ENCODE measurements around the gene PSPH. TPM values are rescaled to one million over a fixed set of nuclear protein-coding genes. Genes with fewer than 3 reads are reported as not detected.
A peak's percentile ranks its signal among the peaks of the same experiment; 100 is the strongest.
"Not testable (repeated sequence)": the region's sequence is repeated elsewhere in the genome, so short reads cannot be mapped to it uniquely, and the experiment has no call there.

PSPH gene
- polyA plus RNA-seq, 4 donors = 2.7 to 88.4 (median 16.6) TPM

DNA sequence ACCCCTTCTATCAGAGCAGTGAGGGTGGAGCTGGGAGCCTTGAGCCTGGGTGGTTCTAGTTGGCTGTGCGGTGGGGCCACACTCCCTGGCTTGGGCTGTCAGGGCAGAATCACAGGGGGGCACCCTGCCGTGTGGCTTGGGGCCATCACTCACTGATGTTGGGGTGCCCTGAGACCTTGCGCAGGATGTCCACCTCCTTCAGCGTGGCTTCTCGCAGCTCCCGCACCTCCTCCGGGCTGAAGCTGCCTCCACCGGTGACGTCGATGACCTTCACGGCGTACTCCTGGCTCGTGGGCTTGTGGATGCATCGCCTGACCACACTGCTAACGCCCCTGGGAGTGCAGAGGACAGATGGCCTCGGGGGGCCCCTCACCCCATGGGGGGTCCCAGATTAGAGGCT is 36.2 kb upstream of the PSPH start:
- DNase-seq = no peak
- Histone ChIP-seq H3K36me3 (ENCODE audit: control insufficient read depth in 3 of 3, insufficient read depth in 2 of 3, low read depth in 1 of 3, low read length in 3 of 3) (peaks cover 0 to 48% (median 0%) of the 10 kb centered on the region in 3 donors), H3K27ac (ENCODE audit: low read depth in 1 of 3, low read length in 2 of 3) (no peak overlapping the region), H3K27me3 (ENCODE audit: control insufficient read depth in 3 of 3, insufficient read depth in 3 of 3, low read length in 3 of 3) (no peaks in the 10 kb centered on the region), H3K4me3 (ENCODE audit: low read depth in 1 of 3, low read length in 3 of 3) (no peak overlapping the region), H3K9me3 (ENCODE audit: control insufficient read depth in 2 of 2, insufficient read depth in 1 of 2, low read depth in 1 of 2, low read length in 1 of 2) (no peaks in the 10 kb centered on the region), H3K4me1 (ENCODE audit: control insufficient read depth in 3 of 3, insufficient read depth in 2 of 3, low read depth in 1 of 3, low read length in 2 of 3) (no peaks in the 10 kb centered on the region)
- WGBS, 3 donors = 92 to 94% (median 93%) methylated on average over 16 of the region's 16 CpGs
- no peak for FAIRE-seq

DNA sequence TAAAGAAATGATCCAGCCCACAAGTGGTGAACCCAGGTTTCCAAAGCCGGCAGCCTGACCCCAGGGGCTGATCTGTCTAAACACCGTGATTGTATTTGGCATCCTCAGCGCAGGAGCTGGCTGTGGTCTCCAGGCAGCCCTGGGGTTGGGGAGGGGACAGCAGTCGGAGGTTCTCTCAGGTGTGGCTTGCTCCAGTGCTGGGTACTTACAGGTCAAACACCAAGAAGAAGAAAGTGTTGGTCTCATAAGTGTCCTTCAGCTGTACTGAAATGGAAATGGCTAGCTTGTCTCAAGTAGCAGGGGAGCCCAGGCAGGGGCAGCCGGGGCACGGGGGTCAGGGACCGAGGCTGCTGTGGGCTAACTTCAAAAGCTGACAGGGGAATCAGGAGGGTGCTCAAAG is 35.5 kb upstream of the PSPH start:
- Histone ChIP-seq H3K4me3 (ENCODE audit: low read depth in 1 of 3, low read length in 3 of 3) (no peak overlapping the region), H3K27ac (ENCODE audit: low read depth in 1 of 3, low read length in 2 of 3) (no peak overlapping the region), H3K4me1 (ENCODE audit: control insufficient read depth in 3 of 3, insufficient read depth in 2 of 3, low read depth in 1 of 3, low read length in 2 of 3) (no peaks in the 10 kb centered on the region), H3K9me3 (ENCODE audit: control insufficient read depth in 2 of 2, insufficient read depth in 1 of 2, low read depth in 1 of 2, low read length in 1 of 2) (no peaks in the 10 kb centered on the region), H3K27me3 (ENCODE audit: control insufficient read depth in 3 of 3, insufficient read depth in 3 of 3, low read length in 3 of 3) (no peaks in the 10 kb centered on the region), H3K36me3 (ENCODE audit: control insufficient read depth in 3 of 3, insufficient read depth in 2 of 3, low read depth in 1 of 3, low read length in 3 of 3) (peaks cover 0 to 52% (median 0%) of the 10 kb centered on the region in 3 donors)
- 96 to 98% (median 97%) methylated on average over 7 of the region's 7 CpGs for WGBS, 3 donors
- no peak for DNase-seq
- no peak for FAIRE-seq

DNA sequence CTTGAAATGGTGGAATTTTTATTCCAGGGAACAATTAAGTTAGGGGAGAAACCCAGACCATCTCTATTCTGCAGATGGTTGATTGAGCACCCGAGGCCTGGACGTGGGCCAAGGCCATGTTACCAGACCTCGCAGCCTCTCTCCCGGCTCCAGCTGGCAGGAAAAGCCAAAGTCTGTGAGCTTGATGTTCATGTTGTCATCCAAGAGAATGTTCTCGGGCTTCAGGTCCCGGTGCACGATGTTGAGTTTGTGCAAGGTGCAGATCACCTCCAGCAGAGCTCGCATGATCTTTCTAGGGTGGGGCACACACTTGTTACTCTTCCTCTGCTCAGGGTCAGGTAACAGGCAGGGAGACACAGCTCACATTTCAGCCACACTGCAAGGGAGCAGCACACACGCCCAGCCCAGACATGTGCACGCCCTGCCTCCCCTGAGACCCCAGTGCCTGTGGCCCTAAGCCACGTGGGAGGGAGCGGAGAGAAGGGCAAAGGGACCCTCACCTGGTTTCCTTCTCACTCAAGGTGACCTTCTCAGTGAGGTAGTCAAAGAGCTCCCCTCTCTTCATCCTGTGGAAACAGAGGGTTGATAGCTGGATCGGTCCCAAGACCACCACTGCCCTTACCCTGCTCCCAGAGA is 32.0 kb upstream of the PSPH start:
- Histone ChIP-seq H3K27me3 (ENCODE audit: control insufficient read depth in 3 of 3, insufficient read depth in 3 of 3, low read length in 3 of 3) (no peaks in the 10 kb centered on the region), H3K27ac (ENCODE audit: low read depth in 1 of 3, low read length in 2 of 3) (no peak overlapping the region), H3K4me3 (ENCODE audit: low read depth in 1 of 3, low read length in 3 of 3) (no peak overlapping the region), H3K36me3 (ENCODE audit: control insufficient read depth in 3 of 3, insufficient read depth in 2 of 3, low read depth in 1 of 3, low read length in 3 of 3) (peaks cover 0 to 65% (median 3%) of the 10 kb centered on the region in 3 donors), H3K9me3 (ENCODE audit: control insufficient read depth in 2 of 2, insufficient read depth in 1 of 2, low read depth in 1 of 2, low read length in 1 of 2) (no peaks in the 10 kb centered on the region), H3K4me1 (ENCODE audit: control insufficient read depth in 3 of 3, insufficient read depth in 2 of 3, low read depth in 1 of 3, low read length in 2 of 3) (no peaks in the 10 kb centered on the region)
- DNase-seq = no peak
- WGBS, 3 donors = 29 to 56% (median 45%) methylated on average over 13 of the region's 13 CpGs
- no peak for FAIRE-seq

DNA sequence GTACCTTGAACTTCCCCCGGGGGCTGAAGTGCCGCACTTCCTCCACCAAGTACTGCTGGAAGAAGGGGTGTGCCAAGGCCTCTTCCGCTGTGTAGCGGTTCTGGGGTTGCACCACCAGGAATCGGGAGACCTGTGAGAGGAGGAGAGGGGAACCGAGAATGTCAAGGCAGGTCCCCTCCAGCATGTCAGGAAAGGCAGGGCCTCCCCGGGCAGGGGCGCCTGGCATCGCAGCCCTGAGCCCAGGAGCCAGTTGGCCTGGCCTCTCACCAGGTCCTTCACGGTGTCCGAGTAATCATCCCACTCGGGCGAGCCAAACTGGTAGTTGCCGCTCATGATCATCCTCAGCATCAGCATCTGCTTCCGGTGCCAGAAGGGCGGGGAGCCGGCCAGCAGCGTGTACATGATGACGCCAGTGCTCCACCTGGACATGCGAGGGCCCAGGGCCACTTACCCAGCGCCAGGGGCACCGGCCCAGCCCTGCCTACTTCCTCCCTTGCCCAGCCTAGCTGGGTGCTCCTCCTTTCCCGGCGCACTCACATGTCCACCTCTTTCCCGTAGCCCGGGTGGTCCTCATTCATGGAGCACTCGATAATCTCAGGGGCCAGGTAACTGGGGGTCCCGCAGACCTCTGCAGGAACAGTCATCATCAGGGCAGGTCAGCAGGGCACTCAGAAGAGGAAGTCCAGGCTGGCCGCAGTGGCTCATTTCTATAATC is 30.5 kb upstream of the PSPH start:
- Histone ChIP-seq H3K27me3 (ENCODE audit: control insufficient read depth in 3 of 3, insufficient read depth in 3 of 3, low read length in 3 of 3) (no peaks in the 10 kb centered on the region), H3K9me3 (ENCODE audit: control insufficient read depth in 2 of 2, insufficient read depth in 1 of 2, low read depth in 1 of 2, low read length in 1 of 2) (no peaks in the 10 kb centered on the region), H3K4me1 (ENCODE audit: control insufficient read depth in 3 of 3, insufficient read depth in 2 of 3, low read depth in 1 of 3, low read length in 2 of 3) (no peaks in the 10 kb centered on the region), H3K27ac (ENCODE audit: low read depth in 1 of 3, low read length in 2 of 3) (no peak overlapping the region), H3K4me3 (ENCODE audit: low read depth in 1 of 3, low read length in 3 of 3) (no peak overlapping the region), H3K36me3 (ENCODE audit: control insufficient read depth in 3 of 3, insufficient read depth in 2 of 3, low read depth in 1 of 3, low read length in 3 of 3) (peaks cover 0 to 66% (median 3%) of the 10 kb centered on the region in 3 donors)
- FAIRE-seq (no peak), DNase-seq (no peak)
- WGBS, 3 donors = 95 to 98% (median 96%) methylated on average over 29 of the region's 29 CpGs

DNA sequence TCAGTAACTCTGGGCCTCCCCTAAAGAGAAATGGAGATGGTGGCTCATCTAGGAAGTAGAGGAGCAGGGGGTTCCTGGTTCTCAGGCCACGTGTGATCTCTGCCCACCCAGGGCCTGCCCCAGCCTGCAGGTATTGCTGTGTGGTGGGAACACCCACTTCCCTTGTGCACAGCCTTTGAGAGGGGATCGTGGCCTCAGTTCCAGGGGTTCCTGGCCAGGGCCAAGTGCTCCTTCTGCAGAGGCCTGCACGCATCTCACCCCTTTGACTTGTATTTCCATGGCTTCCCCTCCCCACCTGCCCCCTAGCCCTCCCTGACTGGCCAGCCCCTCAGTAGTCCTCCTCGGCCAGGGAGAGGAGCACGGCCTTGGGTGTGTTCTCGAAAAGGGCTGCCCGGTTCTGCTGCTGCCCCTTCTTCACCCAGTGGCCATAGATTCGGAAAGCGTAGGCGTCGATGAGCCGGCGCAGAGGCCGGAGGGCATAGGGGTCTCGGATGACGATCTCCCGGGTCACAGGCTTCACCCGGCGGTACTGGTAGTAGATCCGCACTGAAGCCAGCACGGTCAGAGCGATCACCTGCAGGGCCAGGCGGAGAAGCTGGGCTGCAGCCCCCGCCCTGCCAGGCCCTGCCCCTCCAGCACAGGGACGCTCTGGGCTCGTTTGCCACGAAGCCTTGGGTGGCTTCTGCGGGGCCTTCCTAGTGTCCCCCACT is 29.6 kb upstream of the PSPH start:
- not testable (repeated sequence) for DNase-seq; H3K4me3 ChIP-seq (ENCODE audit: low read depth in 1 of 3, low read length in 3 of 3); H3K4me1 ChIP-seq (ENCODE audit: control insufficient read depth in 3 of 3, insufficient read depth in 2 of 3, low read depth in 1 of 3, low read length in 2 of 3); H3K9me3 ChIP-seq (ENCODE audit: control insufficient read depth in 2 of 2, insufficient read depth in 1 of 2, low read depth in 1 of 2, low read length in 1 of 2); H3K27me3 ChIP-seq (ENCODE audit: control insufficient read depth in 3 of 3, insufficient read depth in 3 of 3, low read length in 3 of 3); H3K27ac ChIP-seq (ENCODE audit: low read depth in 1 of 3, low read length in 2 of 3); FAIRE-seq
- peaks cover 0 to 67% (median 3%) of the 10 kb centered on the region in 3 donors for H3K36me3 ChIP-seq (ENCODE audit: control insufficient read depth in 3 of 3, insufficient read depth in 2 of 3, low read depth in 1 of 3, low read length in 3 of 3)
- WGBS, 3 donors = 93 to 95% (median 93%) methylated on average over 27 to 28 of the region's 28 CpGs

DNA sequence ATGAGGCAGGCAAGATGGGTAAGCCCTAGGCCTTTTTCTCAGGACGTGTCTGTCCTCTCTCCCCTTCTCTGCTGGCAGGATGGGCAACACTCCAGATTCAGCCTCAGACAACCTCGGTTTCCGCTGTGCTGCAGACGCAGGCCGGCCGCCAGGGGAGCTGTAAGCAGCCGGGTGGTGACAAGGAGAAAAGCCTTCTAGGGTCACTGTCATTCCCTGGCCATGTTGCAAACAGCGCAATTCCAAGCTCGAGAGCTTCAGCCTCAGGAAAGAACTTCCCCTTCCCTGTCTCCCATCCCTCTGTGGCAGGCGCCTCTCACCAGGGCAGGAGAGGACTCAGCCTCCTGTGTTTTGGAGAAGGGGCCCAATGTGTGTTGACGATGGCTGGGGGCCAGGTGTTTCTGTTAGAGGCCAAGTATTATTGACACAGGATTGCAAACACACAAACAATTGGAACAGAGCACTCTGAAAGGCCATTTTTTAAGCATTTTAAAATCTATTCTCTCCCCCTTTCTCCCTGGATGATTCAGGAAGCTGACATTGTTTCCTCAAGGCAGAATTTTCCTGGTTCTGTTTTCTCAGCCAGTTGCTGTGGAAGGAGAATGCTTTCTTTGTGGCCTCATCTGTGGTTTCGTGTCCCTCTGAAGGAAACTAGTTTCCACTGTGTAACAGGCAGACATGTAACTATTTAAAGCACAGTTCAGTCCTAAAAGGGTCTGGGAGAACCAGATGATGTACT is 28.4 kb upstream of the PSPH start:
- WGBS, 3 donors = 66 to 81% (median 68%) methylated on average over 12 of the region's 12 CpGs

DNA sequence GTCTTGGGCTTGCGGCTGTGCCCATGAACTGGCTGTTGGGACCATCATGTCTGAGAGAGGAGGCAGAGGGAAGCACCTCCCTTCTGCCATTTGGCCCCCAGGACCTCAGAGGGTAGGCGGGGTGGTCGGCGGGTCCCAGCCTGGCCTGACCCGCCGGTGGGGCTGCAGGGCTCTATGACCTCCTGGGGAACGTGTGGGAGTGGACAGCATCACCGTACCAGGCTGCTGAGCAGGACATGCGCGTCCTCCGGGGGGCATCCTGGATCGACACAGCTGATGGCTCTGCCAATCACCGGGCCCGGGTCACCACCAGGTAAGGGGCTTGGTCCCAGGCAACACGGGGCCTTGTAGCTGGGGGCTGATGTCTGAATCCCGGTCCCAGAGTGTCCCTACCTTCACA is 27.0 kb upstream of the PSPH start:
- H3K4me1 ChIP-seq (ENCODE audit: control insufficient read depth in 3 of 3, insufficient read depth in 2 of 3, low read depth in 1 of 3, low read length in 2 of 3) = peaks cover 0 to 3% (median 0%) of the 10 kb centered on the region in 3 donors
- H3K4me3 ChIP-seq (ENCODE audit: low read depth in 1 of 3, low read length in 3 of 3) = no peak overlapping the region
- peaks cover 0 to 74% (median 3%) of the 10 kb centered on the region in 3 donors for H3K36me3 ChIP-seq (ENCODE audit: control insufficient read depth in 3 of 3, insufficient read depth in 2 of 3, low read depth in 1 of 3, low read length in 3 of 3)
- no peaks in the 10 kb centered on the region for H3K27me3 ChIP-seq (ENCODE audit: control insufficient read depth in 3 of 3, insufficient read depth in 3 of 3, low read length in 3 of 3)
- DNase-seq (no peak), FAIRE-seq (no peak)
- no peaks in the 10 kb centered on the region for H3K9me3 ChIP-seq (ENCODE audit: control insufficient read depth in 2 of 2, insufficient read depth in 1 of 2, low read depth in 1 of 2, low read length in 1 of 2)
- H3K27ac ChIP-seq (ENCODE audit: low read depth in 1 of 3, low read length in 2 of 3) = no peak overlapping the region
- 96 to 98% (median 96%) methylated on average over 13 to 16 of the region's 16 CpGs for WGBS, 3 donors

More for the DNA sequence above, 28.4 kb upstream of the PSPH start:
- Histone ChIP-seq H3K9me3 (ENCODE audit: control insufficient read depth in 2 of 2, insufficient read depth in 1 of 2, low read depth in 1 of 2, low read length in 1 of 2) (no peaks in the 10 kb centered on the region), H3K4me3 (ENCODE audit: low read depth in 1 of 3, low read length in 3 of 3) (no peak overlapping the region), H3K27me3 (ENCODE audit: control insufficient read depth in 3 of 3, insufficient read depth in 3 of 3, low read length in 3 of 3) (no peaks in the 10 kb centered on the region), H3K27ac (ENCODE audit: low read depth in 1 of 3, low read length in 2 of 3) (peak overlapping the region in 1 of 3 donors; percentile 55), H3K36me3 (ENCODE audit: control insufficient read depth in 3 of 3, insufficient read depth in 2 of 3, low read depth in 1 of 3, low read length in 3 of 3) (peaks cover 0 to 68% (median 3%) of the 10 kb centered on the region in 3 donors), H3K4me1 (ENCODE audit: control insufficient read depth in 3 of 3, insufficient read depth in 2 of 3, low read depth in 1 of 3, low read length in 2 of 3) (peaks cover 0 to under 1% (median 0%) of the 10 kb centered on the region in 3 donors)
- no peak for FAIRE-seq
- no peak for DNase-seq

DNA sequence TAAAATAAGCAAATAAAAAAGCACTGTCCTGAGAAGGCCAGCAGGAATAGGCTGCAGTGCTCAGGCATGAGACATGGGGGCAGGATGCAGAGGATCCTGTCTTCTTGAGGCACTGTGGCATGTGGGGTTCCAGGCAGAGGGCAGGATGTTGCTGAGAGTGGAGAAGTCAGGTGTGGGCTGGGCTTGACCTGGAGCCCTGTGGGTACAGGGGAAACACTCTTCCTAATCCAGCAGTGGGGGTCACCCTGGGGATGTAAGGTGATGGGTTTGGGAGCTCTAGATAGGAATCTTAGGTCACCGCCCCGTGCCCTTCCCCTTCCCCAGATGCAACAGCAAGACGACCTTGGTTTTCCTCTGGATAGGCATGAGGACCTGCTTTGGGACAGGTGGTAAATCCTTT is 26.4 kb upstream of the PSPH start:
- 90 to 100% (median 94%) methylated on average over 3 of the region's 3 CpGs for WGBS, 3 donors
- peaks cover 0 to 3% (median 0%) of the 10 kb centered on the region in 3 donors for H3K4me1 ChIP-seq (ENCODE audit: control insufficient read depth in 3 of 3, insufficient read depth in 2 of 3, low read depth in 1 of 3, low read length in 2 of 3)
- H3K27me3 ChIP-seq (ENCODE audit: control insufficient read depth in 3 of 3, insufficient read depth in 3 of 3, low read length in 3 of 3) = no peaks in the 10 kb centered on the region
- no peak overlapping the region for H3K27ac ChIP-seq (ENCODE audit: low read depth in 1 of 3, low read length in 2 of 3)
- H3K36me3 ChIP-seq (ENCODE audit: control insufficient read depth in 3 of 3, insufficient read depth in 2 of 3, low read depth in 1 of 3, low read length in 3 of 3) = peaks cover 0 to 77% (median 3%) of the 10 kb centered on the region in 3 donors
- DNase-seq = no peak
- no peaks in the 10 kb centered on the region for H3K9me3 ChIP-seq (ENCODE audit: control insufficient read depth in 2 of 2, insufficient read depth in 1 of 2, low read depth in 1 of 2, low read length in 1 of 2)
- no peak for FAIRE-seq
- H3K4me3 ChIP-seq (ENCODE audit: low read depth in 1 of 3, low read length in 3 of 3) = no peak overlapping the region
